OCI-LY7 (cell line): ENCODE data around the gene SHQ1. TPM values are rescaled to one million over a fixed set of nuclear protein-coding genes. Genes with fewer than 3 reads are reported as not detected.
A peak's percentile ranks its signal among the peaks of the same experiment; 100 is the strongest.

Experiments
- BruUV-seq: library from RNA; stranded (reverse); fragments of 400-500 nt; replicated peaks from 2 replicates; lab custom pipeline; 2021; lab: Mats Ljungman, UMichigan
- CTCF ChIA-PET: fragments of 300-600 bp; sonication (Branson Sonifier 250); formaldehyde crosslinking; loops from one replicate; lab custom pipeline; 2022; ENCODE audit warnings: antibody characterized with exemption; ENCODE audit not compliant: unreplicated experiment; lab: Charles Lee
- POLR2A ChIA-PET: fragments of 300-600 bp; sonication (Branson Sonifier 250); formaldehyde crosslinking; loops from one replicate; lab custom pipeline; 2022; ENCODE audit warnings: antibody characterized with exemption; lab: Charles Lee
- DNase-seq: peaks from one replicate; pipeline ENCODE4 v3.0.0-alpha.2; 2015; ENCODE audit warnings: low spot score
- H2AFZ ChIP-seq: fragments of 200-600 bp; sonication (generic), shearing (Covaris generic); 2 replicates; pipeline ENCODE4 v1.6.1; 2014; ENCODE audit warnings: mild to moderate bottlenecking, antibody characterized with exemption, low read length, moderate library complexity
- H3K27ac ChIP-seq: fragments of 200-600 bp; sonication (generic); 2 replicates; pipeline ENCODE4 v1.5.1; 2014; ENCODE audit warnings: mixed run types, low read depth, mild to moderate bottlenecking, moderate library complexity, low read length, inconsistent platforms; ENCODE audit not compliant: poor library complexity, severe bottlenecking
- H3K36me3 ChIP-seq: fragments of 200-600 bp; sonication (generic); 2 replicates; pipeline ENCODE4 v1.6.1; 2014; ENCODE audit warnings: mild to moderate bottlenecking, antibody characterized with exemption, low read length, moderate library complexity, mixed read lengths; ENCODE audit not compliant: insufficient read depth
- H3K4me1 ChIP-seq: fragments of 200-600 bp; sonication (generic); 2 replicates; pipeline ENCODE4 v1.5.1; 2014; ENCODE audit warnings: mild to moderate bottlenecking, low read length; ENCODE audit not compliant: insufficient read depth, poor library complexity, severe bottlenecking
- H3K4me2 ChIP-seq: fragments of 200-600 bp; sonication (generic); 2 replicates; pipeline ENCODE4 v1.6.1; 2014; ENCODE audit warnings: mild to moderate bottlenecking, low read length
- H3K4me3 ChIP-seq: fragments of 200-600 bp; sonication (generic); 2 replicates; pipeline ENCODE4 v1.5.1; 2014; ENCODE audit warnings: mild to moderate bottlenecking, low read depth, low read length; ENCODE audit not compliant: poor library complexity, severe bottlenecking
- H3K79me2 ChIP-seq: fragments of 200-600 bp; sonication (generic); 2 replicates; pipeline ENCODE4 v1.6.1; 2016; ENCODE audit warnings: low read depth, mild to moderate bottlenecking, low read length, moderate library complexity, mixed read lengths; ENCODE audit not compliant: insufficient read depth
- H3K9me2 ChIP-seq: fragments of 200-600 bp; sonication (generic); 2 replicates; pipeline ENCODE4 v1.6.1; 2016; ENCODE audit warnings: mild to moderate bottlenecking, low read length, mixed read lengths; ENCODE audit not compliant: insufficient read depth
- H3K9me3 ChIP-seq: fragments of 200-600 bp; sonication (generic); 2 replicates; pipeline ENCODE4 v1.6.1; 2014; ENCODE audit warnings: mild to moderate bottlenecking, mixed run types, low read length, mixed read lengths
- H4K20me1 ChIP-seq: fragments of 200-600 bp; sonication (generic); 2 replicates; pipeline ENCODE4 v1.6.1; 2014; ENCODE audit warnings: mild to moderate bottlenecking, antibody characterized with exemption, low read length, moderate library complexity, mixed read lengths; ENCODE audit not compliant: insufficient read depth
- EZH2phosphoT487 ChIP-seq: fragments of 200-600 bp; sonication (generic); IDR thresholded peaks from 2 replicates; pipeline ENCODE4 v1.6.1; 2018; ENCODE audit warnings: low read depth, borderline replicate concordance, mild to moderate bottlenecking, mixed run types, antibody characterized with exemption, low read length, moderate library complexity, mixed read lengths
- intact Hi-C: fragments of 100-400 bp; cut with micrococcal nuclease; formaldehyde crosslinking; loops from one replicate; pipeline ENCODE4 v1.10.0; 2022; ENCODE audit not compliant: unreplicated experiment
- total RNA-seq, 2 experiments: library from RNA; depleted of rRNA in 1 of 2; stranded (reverse); fragments of >200 nt in 1 of 2; shearing (Covaris generic) in 1 of 2; gene quantifications; 2 replicates each; pipeline ENCODE4 v1.2.3, GENCODE V29; 2014 to 2022
- TF ChIP-seq, protein P1 (sequence below): fragments of 200-600 bp; sonication (generic); conservative IDR thresholded peaks from 2 replicates; pipeline ENCODE4 v1.5.1; 2014; ENCODE audit warnings: mild to moderate bottlenecking, antibody characterized with exemption, low read length, moderate library complexity, mixed read lengths

SHQ1 gene
- total RNA-seq, 2 experiments from 2014 or later, result 19.7 to 34.9 TPM

DNA sequence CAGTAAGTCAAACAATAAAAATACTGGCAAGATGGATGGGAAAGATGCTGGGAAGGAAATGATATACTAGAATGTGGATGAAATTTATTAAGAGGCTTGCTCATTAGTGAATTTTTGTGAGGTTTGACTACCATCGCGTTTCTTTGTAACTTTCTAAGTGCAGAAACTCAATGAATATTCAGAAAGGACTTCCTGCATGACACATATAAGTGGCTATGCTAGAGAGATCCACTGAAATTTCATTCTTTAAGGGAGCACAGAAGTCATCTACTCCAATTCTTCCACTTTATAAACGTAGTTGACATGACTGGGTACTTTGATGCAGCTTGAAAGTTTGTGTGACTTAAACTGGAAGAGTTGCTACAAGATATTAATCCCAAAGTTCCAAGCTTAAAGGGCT is 88.0 kb downstream of the SHQ1 start:
- no peaks in the 10 kb centered on the region for H3K9me2 ChIP-seq
- H3K4me3 ChIP-seq, result no peak overlapping the region
- no peak for DNase-seq
- TF ChIP-seq, protein P1, sequence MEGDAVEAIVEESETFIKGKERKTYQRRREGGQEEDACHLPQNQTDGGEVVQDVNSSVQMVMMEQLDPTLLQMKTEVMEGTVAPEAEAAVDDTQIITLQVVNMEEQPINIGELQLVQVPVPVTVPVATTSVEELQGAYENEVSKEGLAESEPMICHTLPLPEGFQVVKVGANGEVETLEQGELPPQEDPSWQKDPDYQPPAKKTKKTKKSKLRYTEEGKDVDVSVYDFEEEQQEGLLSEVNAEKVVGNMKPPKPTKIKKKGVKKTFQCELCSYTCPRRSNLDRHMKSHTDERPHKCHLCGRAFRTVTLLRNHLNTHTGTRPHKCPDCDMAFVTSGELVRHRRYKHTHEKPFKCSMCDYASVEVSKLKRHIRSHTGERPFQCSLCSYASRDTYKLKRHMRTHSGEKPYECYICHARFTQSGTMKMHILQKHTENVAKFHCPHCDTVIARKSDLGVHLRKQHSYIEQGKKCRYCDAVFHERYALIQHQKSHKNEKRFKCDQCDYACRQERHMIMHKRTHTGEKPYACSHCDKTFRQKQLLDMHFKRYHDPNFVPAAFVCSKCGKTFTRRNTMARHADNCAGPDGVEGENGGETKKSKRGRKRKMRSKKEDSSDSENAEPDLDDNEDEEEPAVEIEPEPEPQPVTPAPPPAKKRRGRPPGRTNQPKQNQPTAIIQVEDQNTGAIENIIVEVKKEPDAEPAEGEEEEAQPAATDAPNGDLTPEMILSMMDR, result no peak
- no peak for TF ChIP-seq EZH2phosphoT487
- H3K27ac ChIP-seq, result no peak overlapping the region
- no peaks in the 10 kb centered on the region for H3K79me2 ChIP-seq
- peaks cover 12% of the 10 kb centered on the region; the same call in 1 of the 2 replicates for H4K20me1 ChIP-seq
- H3K36me3 ChIP-seq, result no peaks in the 10 kb centered on the region; the same call in 1 of the 2 replicates
- H2AFZ ChIP-seq, result no peak overlapping the region
- intact Hi-C loops, result no loop called here
- POLR2A ChIA-PET, result no interaction called here
- peaks cover 55% of the 10 kb centered on the region for H3K4me1 ChIP-seq
- CTCF ChIA-PET, result no interaction called here
- no peaks in the 10 kb centered on the region for H3K9me3 ChIP-seq
- no peak overlapping the region for H3K4me2 ChIP-seq
- BruUV-seq, result no TSS peak

DNA sequence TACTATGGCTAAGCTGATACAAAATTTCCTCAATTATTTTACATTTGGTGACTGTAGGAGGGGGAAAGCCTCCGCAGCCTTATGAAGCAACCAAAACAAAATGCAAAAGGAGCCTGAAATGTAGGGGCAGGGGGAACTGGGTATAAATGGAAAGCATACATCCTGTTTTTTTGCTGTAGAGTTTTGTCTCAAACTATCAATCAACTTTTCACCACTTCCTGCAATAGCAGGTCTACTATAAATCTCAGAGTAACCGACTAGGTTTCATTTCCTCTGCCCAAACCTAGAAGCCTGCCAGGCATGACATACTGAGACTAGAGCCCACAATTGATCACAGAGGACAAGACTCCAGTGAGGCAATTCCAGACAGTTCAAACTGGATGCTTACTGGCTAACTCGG is 91.3 kb downstream of the SHQ1 start:
- ChIA-PET CTCF (no interaction called here), POLR2A (no interaction called here)
- DNase-seq, result peak; percentile 95
- peaks cover 12% of the 10 kb centered on the region; the same call in 1 of the 2 replicates for H4K20me1 ChIP-seq
- H2AFZ ChIP-seq, result no peak overlapping the region
- H3K4me3 ChIP-seq, result peak overlapping the region; percentile 56
- no peaks in the 10 kb centered on the region for H3K36me3 ChIP-seq
- peak overlapping the region; percentile 75 for H3K27ac ChIP-seq
- H3K79me2 ChIP-seq, result no peaks in the 10 kb centered on the region
- no TSS peak for BruUV-seq
- peak overlapping the region; percentile 86 for H3K4me2 ChIP-seq
- intact Hi-C loops, result loop anchor here (2.0 to 10.0 kb wide), 4 partner anchors 58 to 595 kb away; partner anchors contain the start of genes PPP4R2 and RYBP
- no peak for TF ChIP-seq EZH2phosphoT487
- TF ChIP-seq, protein P1, result no peak
- no peaks in the 10 kb centered on the region for H3K9me2 ChIP-seq
- H3K4me1 ChIP-seq, result peaks cover 61% of the 10 kb centered on the region
- H3K9me3 ChIP-seq, result no peaks in the 10 kb centered on the region

DNA sequence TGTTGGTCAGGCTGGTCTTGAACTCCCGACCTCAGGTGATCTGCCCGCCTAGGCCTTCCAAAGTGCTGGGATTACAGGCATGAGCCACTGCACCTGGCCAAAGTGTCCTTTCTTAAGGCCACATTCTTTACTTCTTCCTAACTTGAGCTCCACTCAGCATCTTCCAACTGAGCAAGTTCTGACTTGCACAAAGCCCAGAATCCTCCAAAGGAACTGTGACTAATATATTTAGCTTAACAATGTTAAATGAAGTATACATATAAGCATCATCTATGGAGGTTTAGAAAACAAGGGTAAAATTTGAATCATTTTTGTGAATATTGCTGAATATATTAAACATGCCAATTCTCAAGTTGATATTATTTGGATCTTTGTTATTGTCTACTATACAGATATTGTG is 93.7 kb downstream of the SHQ1 start:
- no peak for DNase-seq
- H4K20me1 ChIP-seq, result peaks cover 5% of the 10 kb centered on the region; the same call in 1 of the 2 replicates
- H2AFZ ChIP-seq, result no peak overlapping the region
- CTCF ChIA-PET, result no interaction called here
- no peaks in the 10 kb centered on the region for H3K9me2 ChIP-seq
- intact Hi-C loops, result loop anchor here (10.0 kb wide), 2 partner anchors 240 to 310 kb away; partner anchors contain the start of genes PPP4R2 and RYBP
- TF ChIP-seq, protein P1, result no peak
- TF ChIP-seq EZH2phosphoT487, result no peak
- no peak overlapping the region for H3K4me2 ChIP-seq
- H3K4me1 ChIP-seq, result peaks cover 60% of the 10 kb centered on the region
- no peaks in the 10 kb centered on the region for H3K9me3 ChIP-seq
- H3K36me3 ChIP-seq, result peaks cover 3% of the 10 kb centered on the region; the same call in 1 of the 2 replicates
- BruUV-seq, result no TSS peak
- no peak overlapping the region for H3K4me3 ChIP-seq
- no peaks in the 10 kb centered on the region for H3K79me2 ChIP-seq
- no peak overlapping the region for H3K27ac ChIP-seq
- POLR2A ChIA-PET, result interaction anchor here (1.0 to 2.9 kb wide), 8 partner anchors 8 to 448 kb away, joined by 3 to 10 read pairs (median 4); no protein-coding TSS in a partner anchor
